OCI-LY7 (cell line): ENCODE results near the gene EXOSC10. TPM values are rescaled to one million over a fixed set of nuclear protein-coding genes. Genes with fewer than 3 reads are reported as not detected.
"Not testable (repeated sequence)": the region's sequence is repeated elsewhere in the genome, so short reads cannot be mapped to it uniquely, and the experiment has no call there.

Experiments
- BruUV-seq: library from RNA; stranded (reverse); fragments of 400-500 nt; replicated peaks from 2 replicates; lab custom pipeline; 2021; lab: Mats Ljungman, UMichigan
- CTCF ChIA-PET: fragments of 300-600 bp; sonication (Branson Sonifier 250); formaldehyde crosslinking; loops from one replicate; lab custom pipeline; 2022; ENCODE audit warnings: antibody characterized with exemption; ENCODE audit not compliant: unreplicated experiment; lab: Charles Lee
- POLR2A ChIA-PET: fragments of 300-600 bp; sonication (Branson Sonifier 250); formaldehyde crosslinking; loops from one replicate; lab custom pipeline; 2022; ENCODE audit warnings: antibody characterized with exemption; lab: Charles Lee
- DNase-seq: peaks from one replicate; pipeline ENCODE4 v3.0.0-alpha.2; 2015; ENCODE audit warnings: low spot score
- H2AFZ ChIP-seq: fragments of 200-600 bp; sonication (generic), shearing (Covaris generic); 2 replicates; pipeline ENCODE4 v1.6.1; 2014; ENCODE audit warnings: mild to moderate bottlenecking, antibody characterized with exemption, low read length, moderate library complexity
- H3K27ac ChIP-seq: fragments of 200-600 bp; sonication (generic); 2 replicates; pipeline ENCODE4 v1.5.1; 2014; ENCODE audit warnings: mixed run types, low read depth, mild to moderate bottlenecking, moderate library complexity, low read length, inconsistent platforms; ENCODE audit not compliant: poor library complexity, severe bottlenecking
- H3K36me3 ChIP-seq: fragments of 200-600 bp; sonication (generic); 2 replicates; pipeline ENCODE4 v1.6.1; 2014; ENCODE audit warnings: mild to moderate bottlenecking, antibody characterized with exemption, low read length, moderate library complexity, mixed read lengths; ENCODE audit not compliant: insufficient read depth
- H3K4me1 ChIP-seq: fragments of 200-600 bp; sonication (generic); 2 replicates; pipeline ENCODE4 v1.5.1; 2014; ENCODE audit warnings: mild to moderate bottlenecking, low read length; ENCODE audit not compliant: insufficient read depth, poor library complexity, severe bottlenecking
- H3K4me2 ChIP-seq: fragments of 200-600 bp; sonication (generic); 2 replicates; pipeline ENCODE4 v1.6.1; 2014; ENCODE audit warnings: mild to moderate bottlenecking, low read length
- H3K4me3 ChIP-seq: fragments of 200-600 bp; sonication (generic); 2 replicates; pipeline ENCODE4 v1.5.1; 2014; ENCODE audit warnings: mild to moderate bottlenecking, low read depth, low read length; ENCODE audit not compliant: poor library complexity, severe bottlenecking
- H3K79me2 ChIP-seq: fragments of 200-600 bp; sonication (generic); 2 replicates; pipeline ENCODE4 v1.6.1; 2016; ENCODE audit warnings: low read depth, mild to moderate bottlenecking, low read length, moderate library complexity, mixed read lengths; ENCODE audit not compliant: insufficient read depth
- H3K9me2 ChIP-seq: fragments of 200-600 bp; sonication (generic); 2 replicates; pipeline ENCODE4 v1.6.1; 2016; ENCODE audit warnings: mild to moderate bottlenecking, low read length, mixed read lengths; ENCODE audit not compliant: insufficient read depth
- H3K9me3 ChIP-seq: fragments of 200-600 bp; sonication (generic); 2 replicates; pipeline ENCODE4 v1.6.1; 2014; ENCODE audit warnings: mild to moderate bottlenecking, mixed run types, low read length, mixed read lengths
- H4K20me1 ChIP-seq: fragments of 200-600 bp; sonication (generic); 2 replicates; pipeline ENCODE4 v1.6.1; 2014; ENCODE audit warnings: mild to moderate bottlenecking, antibody characterized with exemption, low read length, moderate library complexity, mixed read lengths; ENCODE audit not compliant: insufficient read depth
- EZH2phosphoT487 ChIP-seq: fragments of 200-600 bp; sonication (generic); IDR thresholded peaks from 2 replicates; pipeline ENCODE4 v1.6.1; 2018; ENCODE audit warnings: low read depth, borderline replicate concordance, mild to moderate bottlenecking, mixed run types, antibody characterized with exemption, low read length, moderate library complexity, mixed read lengths
- intact Hi-C: fragments of 100-400 bp; cut with micrococcal nuclease; formaldehyde crosslinking; loops from one replicate; pipeline ENCODE4 v1.10.0; 2022; ENCODE audit not compliant: unreplicated experiment
- total RNA-seq, 2 experiments: library from RNA; depleted of rRNA in 1 of 2; stranded (reverse); fragments of >200 nt in 1 of 2; shearing (Covaris generic) in 1 of 2; gene quantifications; 2 replicates each; pipeline ENCODE4 v1.2.3, GENCODE V29; 2014 to 2022
- TF ChIP-seq, protein P1 (sequence below): fragments of 200-600 bp; sonication (generic); conservative IDR thresholded peaks from 2 replicates; pipeline ENCODE4 v1.5.1; 2014; ENCODE audit warnings: mild to moderate bottlenecking, antibody characterized with exemption, low read length, moderate library complexity, mixed read lengths

EXOSC10 gene
- total RNA-seq, 2 experiments from 2014 or later: 75.1 to 91.9 TPM

DNA sequence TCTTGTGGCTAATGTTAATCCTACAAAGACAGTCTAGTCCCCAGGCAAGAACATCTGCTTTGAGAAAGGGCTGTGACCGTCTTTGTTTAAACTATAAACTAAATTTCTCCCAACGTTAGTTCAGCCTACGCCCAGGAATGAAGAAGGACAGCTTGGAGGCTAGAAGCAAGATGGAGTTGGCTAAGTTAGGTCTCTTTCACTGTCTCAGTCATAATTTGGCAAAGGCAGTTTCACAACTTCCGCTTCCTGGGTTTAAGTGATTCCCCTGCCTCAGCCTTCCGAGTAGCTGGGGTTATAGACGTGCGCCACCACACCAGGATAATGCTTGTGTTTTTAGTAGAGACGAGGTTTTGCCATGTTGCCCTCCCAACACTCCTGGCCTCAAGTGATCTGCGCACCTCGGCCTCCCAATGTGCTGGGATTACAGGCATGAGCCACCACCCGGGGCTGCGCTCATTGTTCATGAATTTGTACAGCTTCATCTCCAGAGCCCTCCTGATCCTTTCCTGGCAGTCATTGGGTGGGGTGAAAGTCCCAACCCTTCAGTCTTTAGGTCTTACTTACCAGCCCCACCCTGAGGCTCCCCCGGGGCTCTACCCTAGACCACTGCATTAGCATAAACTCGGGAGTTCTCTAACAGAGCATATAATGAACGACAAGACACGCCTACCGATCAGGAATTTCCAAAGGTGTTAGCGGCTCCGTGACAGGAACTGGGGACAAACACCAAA is 47.7 kb downstream of the EXOSC10 start:
- Histone ChIP-seq H3K4me3 (no peak overlapping the region), H3K9me3 (no peaks in the 10 kb centered on the region), H2AFZ (peak overlapping the region; percentile 64; the same call in 1 of the 2 replicates), H3K27ac (peak overlapping the region; percentile 76), H3K9me2 (no peaks in the 10 kb centered on the region), H3K36me3 (peaks cover 31% of the 10 kb centered on the region), H3K79me2 (peaks cover 6% of the 10 kb centered on the region; the same call in 1 of the 2 replicates), H4K20me1 (0 out of 2 replicates have a peak, but pooled peaks cover 3% of the 10 kb centered on the region), H3K4me1 (peaks cover 37% of the 10 kb centered on the region), H3K4me2 (peak overlapping the region; percentile 52)
- intact Hi-C loops: no loop called here
- ChIA-PET CTCF (interaction anchor here (0.5 to 0.6 kb wide), 2 partner anchors 28 to 80 kb away, joined by 3 to 4 read pairs; no protein-coding TSS in a partner anchor), POLR2A (no interaction called here)
- BruUV-seq: TSS peak; percentile 34
- DNase-seq: peak; percentile 58
- TF ChIP-seq, protein P1, sequence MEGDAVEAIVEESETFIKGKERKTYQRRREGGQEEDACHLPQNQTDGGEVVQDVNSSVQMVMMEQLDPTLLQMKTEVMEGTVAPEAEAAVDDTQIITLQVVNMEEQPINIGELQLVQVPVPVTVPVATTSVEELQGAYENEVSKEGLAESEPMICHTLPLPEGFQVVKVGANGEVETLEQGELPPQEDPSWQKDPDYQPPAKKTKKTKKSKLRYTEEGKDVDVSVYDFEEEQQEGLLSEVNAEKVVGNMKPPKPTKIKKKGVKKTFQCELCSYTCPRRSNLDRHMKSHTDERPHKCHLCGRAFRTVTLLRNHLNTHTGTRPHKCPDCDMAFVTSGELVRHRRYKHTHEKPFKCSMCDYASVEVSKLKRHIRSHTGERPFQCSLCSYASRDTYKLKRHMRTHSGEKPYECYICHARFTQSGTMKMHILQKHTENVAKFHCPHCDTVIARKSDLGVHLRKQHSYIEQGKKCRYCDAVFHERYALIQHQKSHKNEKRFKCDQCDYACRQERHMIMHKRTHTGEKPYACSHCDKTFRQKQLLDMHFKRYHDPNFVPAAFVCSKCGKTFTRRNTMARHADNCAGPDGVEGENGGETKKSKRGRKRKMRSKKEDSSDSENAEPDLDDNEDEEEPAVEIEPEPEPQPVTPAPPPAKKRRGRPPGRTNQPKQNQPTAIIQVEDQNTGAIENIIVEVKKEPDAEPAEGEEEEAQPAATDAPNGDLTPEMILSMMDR: no peak
- TF ChIP-seq EZH2phosphoT487: no peak

DNA sequence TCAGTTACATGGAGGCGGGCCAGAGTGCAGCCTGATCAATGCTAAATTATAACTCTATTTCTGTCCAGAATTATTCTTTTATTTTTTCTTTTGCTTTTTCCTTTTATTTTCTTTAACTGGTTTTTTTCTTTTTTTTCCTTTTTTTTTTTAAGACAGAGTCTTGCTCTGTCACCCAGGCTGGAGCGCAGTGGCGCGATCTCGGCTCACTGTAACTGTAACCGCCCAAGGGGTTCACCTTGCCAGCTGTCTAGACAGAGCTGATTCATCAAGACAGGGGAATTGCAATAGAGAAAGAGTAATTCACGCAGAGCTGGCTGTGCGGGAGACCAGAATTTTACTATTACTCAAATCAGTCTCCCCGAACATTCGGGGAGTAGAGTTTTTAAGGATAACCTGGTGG is 48.5 kb downstream of the EXOSC10 start:
- H3K9me3 ChIP-seq, H3K9me2 ChIP-seq, intact Hi-C loops, POLR2A ChIA-PET, H4K20me1 ChIP-seq, H3K4me3 ChIP-seq, H3K4me2 ChIP-seq, BruUV-seq, CTCF ChIA-PET, H3K79me2 ChIP-seq, DNase-seq: not testable (repeated sequence)
- H2AFZ ChIP-seq: peak overlapping the region; percentile 64; the same call in 1 of the 2 replicates
- peaks cover 37% of the 10 kb centered on the region for H3K4me1 ChIP-seq
- peaks cover 23% of the 10 kb centered on the region for H3K36me3 ChIP-seq
- H3K27ac ChIP-seq: peak overlapping the region; percentile 76

GRCh38 chr1:11046625-11047365 is 52.9 kb downstream of the EXOSC10 start, which contains the start of gene MASP2:
MASP2 (minus strand) TSS chr1:11047239; CDS start chr1:11047207, 32 bp downstream.
- Histone ChIP-seq H3K4me2 (no peak within 1 kb of the TSS), H2AFZ (no peak within 1 kb of the TSS), H3K79me2 (no peaks in the 10 kb centered on the region), H3K4me3 (no peak within 1 kb of the TSS), H4K20me1 (no peaks in the 10 kb centered on the region), H3K9me3 (no peaks in the 10 kb centered on the region), H3K9me2 (no peaks in the 10 kb centered on the region), H3K36me3 (no peaks in the 10 kb centered on the region), H3K4me1 (peaks cover 7% of the 10 kb centered on the region), H3K27ac (no peak within 1 kb of the TSS)
- intact Hi-C loops: no loop called here
- no TSS peak for BruUV-seq
- TF ChIP-seq, protein P1: no peak
- no peak for TF ChIP-seq EZH2phosphoT487
- DNase-seq: no peak
- ChIA-PET POLR2A (no interaction called here), CTCF (no interaction called here)
